Measurements from ENCODE around the gene ARID1B.

Gene ARID1B

DNA sequence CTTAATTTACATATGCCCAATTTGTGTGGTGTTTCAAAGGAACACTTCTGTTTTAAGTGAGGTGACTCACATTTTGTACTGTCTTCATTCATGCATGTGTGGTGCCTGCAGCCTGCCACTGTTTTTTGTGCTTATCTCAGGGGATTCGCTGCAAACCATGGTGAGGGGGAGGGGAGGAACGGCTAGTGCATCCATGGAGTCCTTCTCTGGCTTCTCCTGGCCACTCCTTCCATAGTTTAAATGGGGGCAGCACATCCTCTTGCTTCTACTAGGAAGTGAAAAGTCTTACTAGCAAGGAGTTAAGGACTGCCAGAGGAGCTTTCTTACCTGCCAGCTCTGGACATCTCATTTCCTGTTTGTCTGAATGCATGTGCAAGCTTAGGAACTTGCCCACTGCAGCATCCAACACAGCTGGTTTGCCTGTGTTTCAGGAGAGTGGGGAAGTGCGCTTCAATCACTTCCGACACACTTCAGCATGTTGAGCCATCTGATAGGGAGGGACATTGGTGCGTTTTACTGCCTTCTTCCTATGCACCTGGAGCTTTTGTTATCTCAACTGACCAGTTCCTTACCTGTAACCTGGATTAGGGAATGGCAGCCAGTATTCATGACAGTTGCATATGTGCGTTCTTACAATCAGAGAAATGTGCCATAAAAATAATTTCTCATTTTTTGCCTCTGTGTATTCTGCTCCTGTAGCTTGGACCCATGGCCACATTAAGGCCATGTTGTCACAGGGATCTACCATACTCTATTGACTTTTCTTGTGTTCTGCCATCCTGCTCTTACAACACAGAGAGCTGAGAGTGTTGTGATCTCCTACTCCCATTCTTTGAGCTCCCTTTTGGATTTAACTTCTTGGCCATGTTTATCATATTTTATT is 211.3 kb downstream of the ARID1B start:
- TF ChIP-seq, protein P1, sequence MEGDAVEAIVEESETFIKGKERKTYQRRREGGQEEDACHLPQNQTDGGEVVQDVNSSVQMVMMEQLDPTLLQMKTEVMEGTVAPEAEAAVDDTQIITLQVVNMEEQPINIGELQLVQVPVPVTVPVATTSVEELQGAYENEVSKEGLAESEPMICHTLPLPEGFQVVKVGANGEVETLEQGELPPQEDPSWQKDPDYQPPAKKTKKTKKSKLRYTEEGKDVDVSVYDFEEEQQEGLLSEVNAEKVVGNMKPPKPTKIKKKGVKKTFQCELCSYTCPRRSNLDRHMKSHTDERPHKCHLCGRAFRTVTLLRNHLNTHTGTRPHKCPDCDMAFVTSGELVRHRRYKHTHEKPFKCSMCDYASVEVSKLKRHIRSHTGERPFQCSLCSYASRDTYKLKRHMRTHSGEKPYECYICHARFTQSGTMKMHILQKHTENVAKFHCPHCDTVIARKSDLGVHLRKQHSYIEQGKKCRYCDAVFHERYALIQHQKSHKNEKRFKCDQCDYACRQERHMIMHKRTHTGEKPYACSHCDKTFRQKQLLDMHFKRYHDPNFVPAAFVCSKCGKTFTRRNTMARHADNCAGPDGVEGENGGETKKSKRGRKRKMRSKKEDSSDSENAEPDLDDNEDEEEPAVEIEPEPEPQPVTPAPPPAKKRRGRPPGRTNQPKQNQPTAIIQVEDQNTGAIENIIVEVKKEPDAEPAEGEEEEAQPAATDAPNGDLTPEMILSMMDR (IDR thresholded peaks at IDR 0.05; ENCODE audit: borderline replicate concordance, control extremely low read depth, extremely low read depth, insufficient read depth, missing control alignments) = no peak
- in situ Hi-C loops (cut with MboI; ENCODE audit: low sequenced_read_pairs, unreplicated experiment) = no loop called here
- peak; percentile 49 for DNase-seq (ENCODE audit: low spot score)

DNA sequence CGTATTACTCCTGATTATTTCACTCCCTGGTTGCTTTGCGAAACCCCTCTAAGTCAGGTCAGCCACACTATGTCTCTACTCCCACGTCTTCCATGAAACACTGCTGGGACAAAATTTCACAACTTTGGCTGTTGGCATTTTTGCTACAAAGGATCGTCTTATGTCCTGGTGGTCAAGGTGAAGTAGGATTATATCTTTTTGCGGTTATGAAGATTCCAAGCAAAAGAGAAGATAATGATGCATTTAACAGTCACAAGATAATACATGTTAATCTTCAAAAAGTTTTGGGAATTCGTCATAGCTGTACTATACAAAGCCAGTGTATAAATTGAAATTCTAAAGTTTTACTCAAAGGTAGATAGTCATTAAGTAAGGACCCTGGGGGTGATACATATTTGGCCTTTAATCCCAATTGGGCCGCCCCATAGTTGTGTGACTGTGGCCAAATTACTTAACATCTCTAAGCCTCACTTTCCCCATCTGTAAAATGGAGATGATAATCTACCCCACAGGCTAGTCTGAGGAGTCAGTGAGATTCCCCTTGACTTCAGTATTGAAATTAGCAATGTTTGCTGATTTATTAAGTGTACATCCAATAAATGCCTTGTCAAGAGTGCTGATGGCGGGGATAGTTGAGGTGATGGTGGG is 212.1 kb downstream of the ARID1B start:
- no peak for DNase-seq (ENCODE audit: low spot score)
- in situ Hi-C loops (cut with MboI; ENCODE audit: low sequenced_read_pairs, unreplicated experiment) = no loop called here
- TF ChIP-seq, protein P1 (IDR thresholded peaks at IDR 0.05; ENCODE audit: borderline replicate concordance, control extremely low read depth, extremely low read depth, insufficient read depth, missing control alignments) = no peak

- TF ChIP-seq, protein P1 (IDR thresholded peaks at IDR 0.05; ENCODE audit: borderline replicate concordance, control extremely low read depth, extremely low read depth, insufficient read depth, missing control alignments) = no peak
- in situ Hi-C loops (cut with MboI; ENCODE audit: low sequenced_read_pairs, unreplicated experiment) = no loop called here
- no peak for DNase-seq (ENCODE audit: low spot score)
Observed at GRCh38 chr6:156992020-156992804, 215.0 kb downstream of the ARID1B start.

DNA sequence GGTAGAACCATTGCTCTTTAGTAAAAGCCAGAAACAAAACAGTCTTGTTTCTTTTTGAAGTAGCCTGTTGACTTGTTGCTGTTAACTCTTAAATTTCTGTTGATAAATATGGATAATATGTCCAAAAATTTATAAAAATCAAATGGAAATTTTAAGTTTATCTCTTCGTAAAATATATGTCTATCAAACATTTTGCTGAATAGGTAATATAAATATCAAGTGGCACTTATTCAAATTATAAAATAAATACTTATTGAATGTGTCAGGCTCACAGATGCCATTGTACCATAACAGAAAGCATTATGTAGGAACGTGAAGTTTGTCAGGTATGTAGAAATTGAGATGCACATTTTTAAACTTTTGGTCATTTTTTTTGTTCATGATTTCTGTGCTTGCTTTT is 216.5 kb downstream of the ARID1B start:
- DNase-seq (ENCODE audit: low spot score) = no peak
- in situ Hi-C loops (cut with MboI; ENCODE audit: low sequenced_read_pairs, unreplicated experiment) = no loop called here
- TF ChIP-seq, protein P1 (IDR thresholded peaks at IDR 0.05; ENCODE audit: borderline replicate concordance, control extremely low read depth, extremely low read depth, insufficient read depth, missing control alignments) = no peak

GRCh38 chr6:156994215-156995076 is 217.3 kb downstream of the ARID1B start:
- TF ChIP-seq, protein P1 (IDR thresholded peaks at IDR 0.05; ENCODE audit: borderline replicate concordance, control extremely low read depth, extremely low read depth, insufficient read depth, missing control alignments) = no peak
- in situ Hi-C loops (cut with MboI; ENCODE audit: low sequenced_read_pairs, unreplicated experiment) = no loop called here
- DNase-seq (ENCODE audit: low spot score) = no peak
